LNCAP (cell line): ENCODE results near the gene MAP2K2.

Experiments used
- TF ChIP-seq, protein P1 (sequence below): fragments of 450-650 bp; IDR thresholded peaks from 2 replicates; pipeline ENCODE4 v1.5.1; 2017; ENCODE audit warnings: mild to moderate bottlenecking

The MAP2K2 gene

GRCh38 chr19:4042064-4042730 lies 81.7 kb downstream of the MAP2K2 start:
- TF ChIP-seq, protein P1, sequence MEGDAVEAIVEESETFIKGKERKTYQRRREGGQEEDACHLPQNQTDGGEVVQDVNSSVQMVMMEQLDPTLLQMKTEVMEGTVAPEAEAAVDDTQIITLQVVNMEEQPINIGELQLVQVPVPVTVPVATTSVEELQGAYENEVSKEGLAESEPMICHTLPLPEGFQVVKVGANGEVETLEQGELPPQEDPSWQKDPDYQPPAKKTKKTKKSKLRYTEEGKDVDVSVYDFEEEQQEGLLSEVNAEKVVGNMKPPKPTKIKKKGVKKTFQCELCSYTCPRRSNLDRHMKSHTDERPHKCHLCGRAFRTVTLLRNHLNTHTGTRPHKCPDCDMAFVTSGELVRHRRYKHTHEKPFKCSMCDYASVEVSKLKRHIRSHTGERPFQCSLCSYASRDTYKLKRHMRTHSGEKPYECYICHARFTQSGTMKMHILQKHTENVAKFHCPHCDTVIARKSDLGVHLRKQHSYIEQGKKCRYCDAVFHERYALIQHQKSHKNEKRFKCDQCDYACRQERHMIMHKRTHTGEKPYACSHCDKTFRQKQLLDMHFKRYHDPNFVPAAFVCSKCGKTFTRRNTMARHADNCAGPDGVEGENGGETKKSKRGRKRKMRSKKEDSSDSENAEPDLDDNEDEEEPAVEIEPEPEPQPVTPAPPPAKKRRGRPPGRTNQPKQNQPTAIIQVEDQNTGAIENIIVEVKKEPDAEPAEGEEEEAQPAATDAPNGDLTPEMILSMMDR = no peak
